ENCODE data around the gene XKR3.
"Not testable (repeated sequence)": the region's sequence is repeated elsewhere in the genome, so short reads cannot be mapped to it uniquely, and the experiment has no call there.

DNA sequence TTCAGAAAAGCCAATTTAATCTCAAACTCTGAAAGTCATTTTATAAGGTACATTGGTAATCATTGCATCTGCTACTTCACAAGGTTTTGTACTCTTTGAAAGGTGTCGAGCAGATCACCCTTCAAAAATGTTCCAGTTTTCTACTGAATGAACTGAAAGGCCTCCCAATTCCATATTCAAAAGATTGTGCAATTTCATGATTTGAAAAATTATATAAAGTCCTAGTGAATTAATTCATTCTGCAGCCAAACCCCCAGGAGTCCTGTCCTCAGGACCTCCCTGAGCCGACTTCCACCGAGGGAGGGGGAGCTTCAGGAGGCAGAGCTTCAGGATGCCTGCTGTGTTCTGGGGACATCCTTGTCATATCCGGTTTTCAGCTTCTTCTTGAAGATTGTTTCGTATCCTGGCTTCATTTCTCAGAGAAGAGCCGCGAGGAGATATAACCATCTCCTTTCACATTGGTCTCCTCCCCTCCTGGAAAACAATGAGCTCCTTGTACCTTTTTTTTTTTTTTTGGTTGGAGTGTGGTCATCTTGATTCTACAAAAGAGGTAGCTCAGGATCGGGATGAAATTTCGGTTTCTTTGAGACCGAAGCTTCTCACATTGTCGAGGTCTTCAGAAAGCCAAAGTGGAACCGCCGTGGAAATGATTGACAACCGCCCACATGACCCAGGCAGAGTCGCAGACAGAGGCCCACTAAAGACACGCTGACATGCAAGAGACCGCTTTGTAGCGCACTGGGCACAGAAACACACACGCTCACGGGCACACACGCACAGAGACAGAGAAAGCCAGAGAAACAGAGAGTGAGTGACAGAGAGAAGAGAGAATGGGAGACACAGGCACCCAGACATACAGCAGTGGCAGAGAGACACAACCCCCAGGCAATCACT is 77.7 kb downstream of the XKR3 start:
- TF ChIP-seq POLR2A (IDR thresholded peaks at IDR 0.05), result not testable (repeated sequence)
- TF ChIP-seq, protein P1, sequence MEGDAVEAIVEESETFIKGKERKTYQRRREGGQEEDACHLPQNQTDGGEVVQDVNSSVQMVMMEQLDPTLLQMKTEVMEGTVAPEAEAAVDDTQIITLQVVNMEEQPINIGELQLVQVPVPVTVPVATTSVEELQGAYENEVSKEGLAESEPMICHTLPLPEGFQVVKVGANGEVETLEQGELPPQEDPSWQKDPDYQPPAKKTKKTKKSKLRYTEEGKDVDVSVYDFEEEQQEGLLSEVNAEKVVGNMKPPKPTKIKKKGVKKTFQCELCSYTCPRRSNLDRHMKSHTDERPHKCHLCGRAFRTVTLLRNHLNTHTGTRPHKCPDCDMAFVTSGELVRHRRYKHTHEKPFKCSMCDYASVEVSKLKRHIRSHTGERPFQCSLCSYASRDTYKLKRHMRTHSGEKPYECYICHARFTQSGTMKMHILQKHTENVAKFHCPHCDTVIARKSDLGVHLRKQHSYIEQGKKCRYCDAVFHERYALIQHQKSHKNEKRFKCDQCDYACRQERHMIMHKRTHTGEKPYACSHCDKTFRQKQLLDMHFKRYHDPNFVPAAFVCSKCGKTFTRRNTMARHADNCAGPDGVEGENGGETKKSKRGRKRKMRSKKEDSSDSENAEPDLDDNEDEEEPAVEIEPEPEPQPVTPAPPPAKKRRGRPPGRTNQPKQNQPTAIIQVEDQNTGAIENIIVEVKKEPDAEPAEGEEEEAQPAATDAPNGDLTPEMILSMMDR (IDR thresholded peaks at IDR 0.05), result not testable (repeated sequence)

Measured in heart left ventricle (tissue), 13 donors.